DOHH2 (cell line): ENCODE data around the gene ITPKB.
A peak's percentile ranks its signal among the peaks of the same experiment; 100 is the strongest.

ENCODE experiments used
- H3F3A ChIP-seq: fragments of 200-600 bp; sonication (generic), shearing (Covaris generic); 2 replicates; pipeline ENCODE4 v1.6.0; 2016; ENCODE audit warnings: antibody characterized with exemption, mild to moderate bottlenecking; ENCODE audit not compliant: control insufficient read depth, insufficient read depth
- H3K27ac ChIP-seq: fragments of 200-600 bp; sonication (generic); 2 replicates; pipeline ENCODE4 v1.5.1; 2014; ENCODE audit warnings: low read depth, mild to moderate bottlenecking, low read length, moderate library complexity
- H3K27me3 ChIP-seq: fragments of 200-600 bp; sonication (generic); 2 replicates; pipeline ENCODE4 v1.6.1; 2014; ENCODE audit warnings: mild to moderate bottlenecking, low read length, mixed read lengths; ENCODE audit not compliant: control insufficient read depth
- H3K36me3 ChIP-seq: fragments of 200-600 bp; sonication (generic); 2 replicates; pipeline ENCODE4 v1.6.1; 2014; ENCODE audit warnings: mild to moderate bottlenecking, low read length, moderate library complexity, mixed read lengths; ENCODE audit not compliant: control insufficient read depth
- H3K4me1 ChIP-seq: fragments of 200-600 bp; sonication (generic); 2 replicates; pipeline ENCODE4 v1.6.1; 2014; ENCODE audit warnings: mild to moderate bottlenecking, low read length, mixed read lengths; ENCODE audit not compliant: control insufficient read depth
- H3K4me2 ChIP-seq: fragments of 200-600 bp; sonication (generic); 2 replicates; pipeline ENCODE4 v1.6.0; 2014; ENCODE audit warnings: mild to moderate bottlenecking, low read length, moderate library complexity
- H3K4me3 ChIP-seq: fragments of 200-600 bp; sonication (generic); 2 replicates; pipeline ENCODE4 v1.5.1; 2014; ENCODE audit warnings: mild to moderate bottlenecking, low read length, mixed read lengths
- H3K79me2 ChIP-seq: fragments of 200-600 bp; sonication (generic); 2 replicates; pipeline ENCODE4 v1.6.1; 2014; ENCODE audit warnings: mild to moderate bottlenecking, low read length, mixed read lengths; ENCODE audit not compliant: control insufficient read depth
- H3K9me2 ChIP-seq: fragments of 200-600 bp; sonication (generic); replicated peaks from 2 replicates; pipeline ENCODE4 v1.6.1; 2014; ENCODE audit warnings: mild to moderate bottlenecking, low read length, mixed read lengths; ENCODE audit not compliant: control insufficient read depth
- H3K9me3 ChIP-seq: fragments of 200-600 bp; sonication (generic); 2 replicates; pipeline ENCODE4 v1.6.1; 2014; ENCODE audit warnings: antibody characterized with exemption, low read length, mixed read lengths; ENCODE audit not compliant: control insufficient read depth, insufficient read depth
- H4K20me1 ChIP-seq: fragments of 200-600 bp; sonication (generic); 2 replicates; pipeline ENCODE4 v1.6.0; 2014; ENCODE audit warnings: low read depth, mild to moderate bottlenecking, antibody characterized with exemption, low read length, moderate library complexity; ENCODE audit not compliant: control insufficient read depth, insufficient read depth
- CTCF ChIP-seq: fragments of 200-600 bp; sonication (generic); IDR thresholded peaks from one replicate; pipeline ENCODE4 v1.5.1; 2014; ENCODE audit warnings: antibody characterized with exemption, mild to moderate bottlenecking, low read depth, low read length; ENCODE audit not compliant: poor library complexity, severe bottlenecking
- EZH2phosphoT487 ChIP-seq: fragments of 200-600 bp; sonication (generic); IDR thresholded peaks from 2 replicates; pipeline ENCODE4 v1.6.1; 2017; ENCODE audit warnings: borderline replicate concordance, mild to moderate bottlenecking, antibody characterized with exemption, low read length, moderate library complexity, mixed read lengths

Gene ITPKB

GRCh38 chr1:226738995-226739695 lies at the start of gene ITPKB:
Gene ITPKB (minus strand): TSS chr1:226739282. CDS start chr1:226737458, 1,824 bp downstream.
- H4K20me1 ChIP-seq, result peaks cover 9% of the 10 kb centered on the region; the same call in 1 of the 2 replicates
- peaks cover 57% of the 10 kb centered on the region for H3K4me1 ChIP-seq
- H3K27ac ChIP-seq, result peak within 1 kb of the TSS; percentile 96
- no peak for TF ChIP-seq CTCF
- TF ChIP-seq EZH2phosphoT487, result no peak
- H3K27me3 ChIP-seq, result no peaks in the 10 kb centered on the region
- peaks cover 50% of the 10 kb centered on the region for H3K79me2 ChIP-seq
- peak within 1 kb of the TSS; percentile 94 for H3K4me2 ChIP-seq
- H3K9me2 ChIP-seq, result no peaks in the 10 kb centered on the region
- H3F3A ChIP-seq, result peaks cover 26% of the 10 kb centered on the region
- 0 out of 2 replicates have a peak, but pooled peaks cover 3% of the 10 kb centered on the region for H3K9me3 ChIP-seq
- peak within 1 kb of the TSS; percentile 96 for H3K4me3 ChIP-seq
- peaks cover 47% of the 10 kb centered on the region for H3K36me3 ChIP-seq

- Histone ChIP-seq H4K20me1 (no peaks in the 10 kb centered on the region), H3K9me3 (no peaks in the 10 kb centered on the region), H3K4me1 (no peaks in the 10 kb centered on the region), H3K79me2 (no peaks in the 10 kb centered on the region), H3K36me3 (no peaks in the 10 kb centered on the region), H3K27me3 (peaks cover 15% of the 10 kb centered on the region), H3K9me2 (no peaks in the 10 kb centered on the region), H3K4me3 (no peak overlapping the region), H3K27ac (no peak overlapping the region), H3F3A (no peaks in the 10 kb centered on the region), H3K4me2 (no peak overlapping the region)
- no peak for TF ChIP-seq CTCF
- no peak for TF ChIP-seq EZH2phosphoT487
Measured at GRCh38 chr1:226787638-226788037, 48.6 kb upstream of the ITPKB start.

GRCh38 chr1:226787071-226787470 lies 48.0 kb upstream of the ITPKB start:
- peaks cover 15% of the 10 kb centered on the region for H3K27me3 ChIP-seq
- H3K9me3 ChIP-seq, result no peaks in the 10 kb centered on the region
- H3F3A ChIP-seq, result no peaks in the 10 kb centered on the region
- H3K4me3 ChIP-seq, result no peak overlapping the region
- no peaks in the 10 kb centered on the region for H3K79me2 ChIP-seq
- H3K36me3 ChIP-seq, result no peaks in the 10 kb centered on the region
- H3K4me1 ChIP-seq, result no peaks in the 10 kb centered on the region
- TF ChIP-seq CTCF, result no peak
- H3K4me2 ChIP-seq, result no peak overlapping the region
- H4K20me1 ChIP-seq, result no peaks in the 10 kb centered on the region
- no peak overlapping the region for H3K27ac ChIP-seq
- H3K9me2 ChIP-seq, result no peaks in the 10 kb centered on the region
